GM12892 (cell line): ENCODE measurements around the gene MED15.

Experiments
- POLR2A ChIP-seq: IDR thresholded peaks from 2 replicates; pipeline ENCODE4 v1.6.1; 2011; ENCODE audit warnings: low read depth, low read length, control low read depth
- TAF1 ChIP-seq: IDR thresholded peaks from 2 replicates; pipeline ENCODE4 v1.6.1; 2011; ENCODE audit warnings: low read depth, mild to moderate bottlenecking, control low read depth, low read length, borderline replicate concordance

DNA sequence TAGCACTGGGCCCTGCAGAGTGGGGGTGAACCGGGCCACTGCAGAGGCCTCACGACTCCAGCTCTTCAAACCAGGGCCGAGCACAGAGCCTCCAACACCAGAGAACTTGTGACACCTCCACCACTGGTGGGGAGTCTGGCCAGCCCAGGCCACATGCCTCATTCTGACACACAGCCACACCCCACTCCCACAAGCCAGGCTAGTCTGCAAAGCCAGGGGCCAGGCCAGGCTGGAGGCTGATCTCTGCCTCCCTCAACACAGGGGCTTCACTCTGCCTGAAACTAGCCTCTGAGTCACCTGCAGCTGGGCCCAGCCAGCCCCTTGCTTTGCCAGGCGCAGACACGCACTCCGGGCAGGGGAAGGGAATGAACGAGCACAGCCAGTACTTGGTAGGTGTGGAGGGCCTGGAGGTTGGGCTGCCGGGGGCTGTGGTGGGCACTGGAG, 102.9 kb downstream of the MED15 start:
- TF ChIP-seq POLR2A (no peak), TAF1 (no peak)
